ENCODE results near the gene PRLH.

Gene PRLH

GRCh38 chr2:237558961-237559641 is 7.3 kb upstream of the PRLH start:
- H3K4me3 Mint-ChIP-seq = no peak overlapping the region
- H3K9me3 Mint-ChIP-seq = peaks cover 25% of the 10 kb centered on the region
- H3K27me3 Mint-ChIP-seq (ENCODE audit: low read depth, poor library complexity) = peaks cover 44% of the 10 kb centered on the region
- no peak for TF ChIP-seq CTCF (IDR thresholded peaks at IDR 0.05)
- H3K27ac Mint-ChIP-seq = no peak overlapping the region
- peaks cover 12% of the 10 kb centered on the region for H3K4me1 Mint-ChIP-seq
- no peak for DNase-seq
- no peaks in the 10 kb centered on the region for H3K36me3 Mint-ChIP-seq (ENCODE audit: low read depth)

GRCh38 chr2:237561221-237561620 is 5.2 kb upstream of the PRLH start:
- Mint-ChIP-seq H3K4me1 (peaks cover 12% of the 10 kb centered on the region), H3K9me3 (peaks cover 5% of the 10 kb centered on the region), H3K4me3 (no peak overlapping the region), H3K36me3 (ENCODE audit: low read depth) (no peaks in the 10 kb centered on the region), H3K27ac (no peak overlapping the region), H3K27me3 (ENCODE audit: low read depth, poor library complexity) (peaks cover 41% of the 10 kb centered on the region)
- DNase-seq = no peak
- TF ChIP-seq CTCF (IDR thresholded peaks at IDR 0.05) = no peak

- H3K27me3 Mint-ChIP-seq (ENCODE audit: low read depth, poor library complexity) = peaks cover 41% of the 10 kb centered on the region
- no peaks in the 10 kb centered on the region for H3K36me3 Mint-ChIP-seq (ENCODE audit: low read depth)
- peaks cover 12% of the 10 kb centered on the region for H3K4me1 Mint-ChIP-seq
- no peak overlapping the region for H3K4me3 Mint-ChIP-seq
- no peak overlapping the region for H3K27ac Mint-ChIP-seq
- no peaks in the 10 kb centered on the region for H3K9me3 Mint-ChIP-seq
- peak; percentile 79 for DNase-seq
- no peak for TF ChIP-seq CTCF (IDR thresholded peaks at IDR 0.05)
Observed at GRCh38 chr2:237563816-237564215, 2.6 kb upstream of the PRLH start.

- Mint-ChIP-seq H3K4me1 (peaks cover 10% of the 10 kb centered on the region), H3K9me3 (no peaks in the 10 kb centered on the region), H3K36me3 (ENCODE audit: low read depth) (no peaks in the 10 kb centered on the region), H3K27me3 (ENCODE audit: low read depth, poor library complexity) (peaks cover 35% of the 10 kb centered on the region), H3K27ac (no peak overlapping the region), H3K4me3 (no peak overlapping the region)
- no peak for TF ChIP-seq CTCF (IDR thresholded peaks at IDR 0.05)
- DNase-seq = no peak
Observed at GRCh38 chr2:237564526-237565131, 1.7 kb upstream of the PRLH start.

GRCh38 chr2:237565974-237566373 is 400 bp upstream of the PRLH start:
- DNase-seq = no peak
- no peak for TF ChIP-seq CTCF (IDR thresholded peaks at IDR 0.05)
- Mint-ChIP-seq H3K27ac (no peak overlapping the region), H3K27me3 (ENCODE audit: low read depth, poor library complexity) (peaks cover 29% of the 10 kb centered on the region), H3K4me3 (no peak overlapping the region), H3K4me1 (peaks cover 5% of the 10 kb centered on the region), H3K36me3 (ENCODE audit: low read depth) (no peaks in the 10 kb centered on the region), H3K9me3 (no peaks in the 10 kb centered on the region)

All from nephron progenitor cell (in vitro differentiated cells).